ENCODE results near the gene GSE1.

The GSE1 gene

GRCh38 chr16:85595812-85596502 lies 17.2 kb upstream of the GSE1 start:
- no peak overlapping the region for H3K4me3 ChIP-seq (ENCODE audit: low read depth, low read length)
- no peak for TF ChIP-seq CTCF (IDR thresholded peaks at IDR 0.05; ENCODE audit: insufficient read depth, low read depth, low read length, missing control alignments)
- DNase-seq (ENCODE audit: low read depth) = no peak

GRCh38 chr16:85598141-85598540 lies 15.0 kb upstream of the GSE1 start:
- no peak for TF ChIP-seq CTCF (IDR thresholded peaks at IDR 0.05; ENCODE audit: insufficient read depth, low read depth, low read length, missing control alignments)
- DNase-seq (ENCODE audit: low read depth) = no peak
- H3K4me3 ChIP-seq (ENCODE audit: low read depth, low read length) = no peak overlapping the region

GRCh38 chr16:85600078-85600477 lies 13.0 kb upstream of the GSE1 start:
- H3K4me3 ChIP-seq (ENCODE audit: low read depth, low read length) = no peak overlapping the region
- no peak for TF ChIP-seq CTCF (IDR thresholded peaks at IDR 0.05; ENCODE audit: insufficient read depth, low read depth, low read length, missing control alignments)
- DNase-seq (ENCODE audit: low read depth) = no peak

- no peak overlapping the region for H3K4me3 ChIP-seq (ENCODE audit: low read depth, low read length)
- no peak for DNase-seq (ENCODE audit: low read depth)
- no peak for TF ChIP-seq CTCF (IDR thresholded peaks at IDR 0.05; ENCODE audit: insufficient read depth, low read depth, low read length, missing control alignments)
Measured at GRCh38 chr16:85600530-85601271, 12.4 kb upstream of the GSE1 start.

- no peak for DNase-seq (ENCODE audit: low read depth)
- H3K4me3 ChIP-seq (ENCODE audit: low read depth, low read length) = no peak overlapping the region
- TF ChIP-seq CTCF (IDR thresholded peaks at IDR 0.05; ENCODE audit: insufficient read depth, low read depth, low read length, missing control alignments) = no peak
Measured at GRCh38 chr16:85601272-85601639, 11.9 kb upstream of the GSE1 start.

- no peak overlapping the region for H3K4me3 ChIP-seq (ENCODE audit: low read depth, low read length)
- TF ChIP-seq CTCF (IDR thresholded peaks at IDR 0.05; ENCODE audit: insufficient read depth, low read depth, low read length, missing control alignments) = no peak
- DNase-seq (ENCODE audit: low read depth) = no peak
Measured at GRCh38 chr16:85601730-85602401, 11.3 kb upstream of the GSE1 start.
